Cortex of kidney (tissue), 1 donor: ENCODE data around the gene PRKCD.

ENCODE experiments used
- DNase-seq: peaks from one replicate; lab custom pipeline; 2025; lab: John Stamatoyannopoulos, UW

Gene PRKCD

GRCh38 chr3:53217175-53217574 lies 56.2 kb downstream of the PRKCD start:
- DNase-seq, result no peak

GRCh38 chr3:53218131-53218530 lies 57.1 kb downstream of the PRKCD start:
- no peak for DNase-seq

GRCh38 chr3:53219895-53220483 lies 59.0 kb downstream of the PRKCD start:
- no peak for DNase-seq

GRCh38 chr3:53221345-53221744 lies 60.3 kb downstream of the PRKCD start:
- no peak for DNase-seq

- DNase-seq, result no peak
Observed at GRCh38 chr3:53221827-53222182, 60.8 kb downstream of the PRKCD start.

- no peak for DNase-seq
Observed at GRCh38 chr3:53222183-53222901, 61.3 kb downstream of the PRKCD start.

GRCh38 chr3:53223025-53223424 lies 62.0 kb downstream of the PRKCD start:
- DNase-seq, result no peak

- no peak for DNase-seq
Observed at GRCh38 chr3:53223541-53223966, 62.5 kb downstream of the PRKCD start.

GRCh38 chr3:53224026-53224425 lies 63.0 kb downstream of the PRKCD start:
- DNase-seq, result no peak

- DNase-seq, result no peak
Observed at GRCh38 chr3:53224536-53224935, 63.5 kb downstream of the PRKCD start.

GRCh38 chr3:53225181-53225580 lies 64.2 kb downstream of the PRKCD start:
- no peak for DNase-seq

- no peak for DNase-seq
Observed at GRCh38 chr3:53225651-53226050, 64.6 kb downstream of the PRKCD start.

GRCh38 chr3:53226142-53226840 lies 65.3 kb downstream of the PRKCD start:
- DNase-seq, result no peak

GRCh38 chr3:53226841-53227407 lies 65.9 kb downstream of the PRKCD start:
- DNase-seq, result no peak

- no peak for DNase-seq
Observed at GRCh38 chr3:53227993-53228885, 67.2 kb downstream of the PRKCD start.

GRCh38 chr3:53229171-53229570 lies 68.2 kb downstream of the PRKCD start:
- DNase-seq, result no peak

- no peak for DNase-seq
Observed at GRCh38 chr3:53229606-53230005, 68.6 kb downstream of the PRKCD start.

GRCh38 chr3:53230041-53230621 lies 69.1 kb downstream of the PRKCD start:
- DNase-seq, result no peak

- no peak for DNase-seq
Observed at GRCh38 chr3:53230789-53231188, 69.8 kb downstream of the PRKCD start.

- no peak for DNase-seq
Observed at GRCh38 chr3:53231532-53232511, 70.8 kb downstream of the PRKCD start.
